Loucy (cell line): ENCODE results near the gene ITGA5.

Experiments used
- H2AFZ ChIP-seq: fragments of 200-600 bp; sonication (generic); 2 replicates; pipeline ENCODE4 v1.6.0; 2016; ENCODE audit warnings: antibody characterized with exemption, mild to moderate bottlenecking, low read length, moderate library complexity
- H3F3A ChIP-seq: fragments of 200-600 bp; 2 replicates; pipeline ENCODE4 v1.6.0; 2016; ENCODE audit warnings: antibody characterized with exemption, low read depth, mild to moderate bottlenecking
- H3K27me3 ChIP-seq: fragments of 200-600 bp; sonication (generic); 2 replicates; pipeline ENCODE4 v1.6.1; 2014; ENCODE audit warnings: low read length, mild to moderate bottlenecking; ENCODE audit not compliant: insufficient read depth, poor library complexity, severe bottlenecking
- H3K36me3 ChIP-seq: fragments of 200-600 bp; sonication (generic); 2 replicates; pipeline ENCODE4 v1.6.1; 2016; ENCODE audit warnings: low read length; ENCODE audit not compliant: insufficient read depth
- H3K4me1 ChIP-seq: fragments of 200-600 bp; sonication (generic); 2 replicates; pipeline ENCODE4 v1.5.1; 2014; ENCODE audit warnings: low read length, mild to moderate bottlenecking; ENCODE audit not compliant: insufficient read depth, poor library complexity, severe bottlenecking
- H3K4me2 ChIP-seq: fragments of 200-600 bp; sonication (generic); 2 replicates; pipeline ENCODE4 v1.6.0; 2014; ENCODE audit warnings: antibody characterized with exemption, low read length, low read depth, mild to moderate bottlenecking; ENCODE audit not compliant: poor library complexity, severe bottlenecking
- H3K4me3 ChIP-seq: fragments of 200-600 bp; sonication (generic); 2 replicates; pipeline ENCODE4 v1.5.1; 2014; ENCODE audit warnings: low read length, mild to moderate bottlenecking, mixed read lengths; ENCODE audit not compliant: poor library complexity, severe bottlenecking
- H3K79me2 ChIP-seq: fragments of 200-600 bp; sonication (generic); 2 replicates; pipeline ENCODE4 v1.6.1; 2014; ENCODE audit warnings: low read length; ENCODE audit not compliant: insufficient read depth
- H3K9ac ChIP-seq: fragments of 200-600 bp; sonication (generic); 2 replicates; pipeline ENCODE4 v1.6.0; 2014; ENCODE audit warnings: mild to moderate bottlenecking, low read depth, low read length, moderate library complexity; ENCODE audit not compliant: poor library complexity, severe bottlenecking
- H3K9me2 ChIP-seq: fragments of 200-600 bp; sonication (generic); replicated peaks from 2 replicates; pipeline ENCODE4 v1.6.1; 2016; ENCODE audit warnings: low read depth, low read length, mixed read lengths
- H3K9me3 ChIP-seq: fragments of 200-600 bp; sonication (generic); 2 replicates; pipeline ENCODE4 v1.6.1; 2014; ENCODE audit warnings: mild to moderate bottlenecking, antibody characterized with exemption, low read length, low read depth; ENCODE audit not compliant: insufficient read depth
- H4K20me1 ChIP-seq: fragments of 200-600 bp; sonication (generic); 2 replicates; pipeline ENCODE4 v1.6.0; 2014; ENCODE audit warnings: antibody characterized with exemption, low read length, mild to moderate bottlenecking; ENCODE audit not compliant: insufficient read depth, poor library complexity, severe bottlenecking
- EZH2phosphoT487 ChIP-seq: fragments of 200-600 bp; IDR thresholded peaks from 2 replicates; pipeline ENCODE4 v1.6.1; 2018; ENCODE audit warnings: antibody characterized with exemption, mild to moderate bottlenecking, moderate library complexity, borderline replicate concordance
- TF ChIP-seq, protein P1 (sequence below): fragments of 200-600 bp; sonication (generic); conservative IDR thresholded peaks from 2 replicates; pipeline ENCODE4 v1.5.1; 2014; ENCODE audit warnings: mild to moderate bottlenecking, antibody characterized with exemption, low read length

The ITGA5 gene

GRCh38 chr12:54386403-54387113 is 32.5 kb downstream of the ITGA5 start:
- no peak overlapping the region for H3K4me3 ChIP-seq
- no peak overlapping the region for H3K4me2 ChIP-seq
- H2AFZ ChIP-seq = no peak overlapping the region
- H3F3A ChIP-seq = no peaks in the 10 kb centered on the region
- no peaks in the 10 kb centered on the region for H3K9me3 ChIP-seq
- TF ChIP-seq, protein P1, sequence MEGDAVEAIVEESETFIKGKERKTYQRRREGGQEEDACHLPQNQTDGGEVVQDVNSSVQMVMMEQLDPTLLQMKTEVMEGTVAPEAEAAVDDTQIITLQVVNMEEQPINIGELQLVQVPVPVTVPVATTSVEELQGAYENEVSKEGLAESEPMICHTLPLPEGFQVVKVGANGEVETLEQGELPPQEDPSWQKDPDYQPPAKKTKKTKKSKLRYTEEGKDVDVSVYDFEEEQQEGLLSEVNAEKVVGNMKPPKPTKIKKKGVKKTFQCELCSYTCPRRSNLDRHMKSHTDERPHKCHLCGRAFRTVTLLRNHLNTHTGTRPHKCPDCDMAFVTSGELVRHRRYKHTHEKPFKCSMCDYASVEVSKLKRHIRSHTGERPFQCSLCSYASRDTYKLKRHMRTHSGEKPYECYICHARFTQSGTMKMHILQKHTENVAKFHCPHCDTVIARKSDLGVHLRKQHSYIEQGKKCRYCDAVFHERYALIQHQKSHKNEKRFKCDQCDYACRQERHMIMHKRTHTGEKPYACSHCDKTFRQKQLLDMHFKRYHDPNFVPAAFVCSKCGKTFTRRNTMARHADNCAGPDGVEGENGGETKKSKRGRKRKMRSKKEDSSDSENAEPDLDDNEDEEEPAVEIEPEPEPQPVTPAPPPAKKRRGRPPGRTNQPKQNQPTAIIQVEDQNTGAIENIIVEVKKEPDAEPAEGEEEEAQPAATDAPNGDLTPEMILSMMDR = no peak
- TF ChIP-seq EZH2phosphoT487 = no peak
- peaks cover 41% of the 10 kb centered on the region for H3K4me1 ChIP-seq
- H3K9me2 ChIP-seq = no peaks in the 10 kb centered on the region
- H3K36me3 ChIP-seq = no peaks in the 10 kb centered on the region
- H3K9ac ChIP-seq = no peak overlapping the region
- no peaks in the 10 kb centered on the region for H4K20me1 ChIP-seq
- H3K27me3 ChIP-seq = no peaks in the 10 kb centered on the region
- H3K79me2 ChIP-seq = no peaks in the 10 kb centered on the region

DNA sequence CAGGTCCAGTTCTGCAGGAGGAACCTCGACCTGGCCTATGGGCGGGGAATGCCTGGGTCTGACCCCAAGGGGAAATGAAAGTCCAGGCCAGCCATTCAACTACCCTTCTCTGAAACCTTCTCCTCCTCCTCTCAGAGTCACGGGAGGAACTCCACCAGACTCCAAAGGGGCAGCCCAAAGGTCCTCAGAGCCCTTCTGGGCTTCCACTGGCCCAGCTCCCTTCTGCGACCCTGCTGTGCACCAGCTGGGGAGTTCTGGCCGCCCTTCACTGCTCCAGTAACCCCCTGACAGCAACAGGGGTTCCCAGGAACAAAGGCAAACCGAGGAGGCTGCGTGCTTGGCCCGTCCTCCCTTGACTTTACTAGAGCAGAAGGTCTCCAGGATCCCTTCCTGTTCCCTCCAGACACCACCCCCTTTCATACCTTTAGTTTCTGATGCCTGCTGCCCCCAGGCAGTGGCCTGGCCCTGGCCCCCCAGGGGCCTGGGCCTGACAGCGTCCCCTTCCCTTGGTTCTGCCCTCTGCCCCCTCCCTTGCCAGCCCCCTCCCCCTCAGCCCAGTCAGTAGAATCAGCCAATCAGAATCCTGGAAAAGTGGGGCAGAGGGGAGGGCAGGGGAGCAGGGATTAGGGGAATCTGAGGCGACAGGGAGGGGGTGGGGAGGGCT is 33.7 kb downstream of the ITGA5 start:
- Histone ChIP-seq H3K9me2 (no peaks in the 10 kb centered on the region), H3K4me2 (no peak overlapping the region), H3K4me3 (no peak overlapping the region), H3K79me2 (no peaks in the 10 kb centered on the region), H3K9me3 (no peaks in the 10 kb centered on the region), H4K20me1 (no peaks in the 10 kb centered on the region), H3K9ac (no peak overlapping the region), H2AFZ (no peak overlapping the region), H3K36me3 (no peaks in the 10 kb centered on the region), H3K4me1 (peaks cover 36% of the 10 kb centered on the region), H3F3A (no peaks in the 10 kb centered on the region), H3K27me3 (no peaks in the 10 kb centered on the region)
- TF ChIP-seq EZH2phosphoT487 = no peak
- TF ChIP-seq, protein P1 = no peak

GRCh38 chr12:54384591-54385041 is 34.5 kb downstream of the ITGA5 start, which contains the start of gene ZNF385A:
Gene ZNF385A (minus strand): TSS chr12:54384733. CDS start chr12:54384514, 219 bp downstream.
- Histone ChIP-seq H3K79me2 (no peaks in the 10 kb centered on the region), H2AFZ (no peak within 1 kb of the TSS), H3K4me3 (no peak within 1 kb of the TSS), H3F3A (no peaks in the 10 kb centered on the region), H4K20me1 (no peaks in the 10 kb centered on the region), H3K4me2 (no peak within 1 kb of the TSS), H3K9ac (peak within 1 kb of the TSS; percentile 14), H3K9me2 (no peaks in the 10 kb centered on the region), H3K4me1 (peaks cover 28% of the 10 kb centered on the region), H3K9me3 (no peaks in the 10 kb centered on the region), H3K36me3 (no peaks in the 10 kb centered on the region), H3K27me3 (no peaks in the 10 kb centered on the region)
- no peak for TF ChIP-seq EZH2phosphoT487
- TF ChIP-seq, protein P1 = no peak
